Activated B cell treated with CpG ODN at 0.5 μM for 24 hours (primary cell): ENCODE measurements around the gene PRUNE2. TPM values are rescaled to one million over a fixed set of nuclear protein-coding genes. Genes with fewer than 3 reads are reported as not detected.

Source experiments
- ATAC-seq: fragments of 200-7000 bp; cut with Tn5 transposase; one replicate; pipeline ENCODE4 v1.10.0; 2021; ENCODE audit warnings: low read depth, mild to moderate bottlenecking, moderate library complexity
- CTCF ChIA-PET: fragments of 350-600 bp; sonication (Branson Sonifier 250); formaldehyde crosslinking; loops from one replicate; lab custom pipeline; 2021; ENCODE audit warnings: antibody characterized with exemption; lab: Charles Lee
- POLR2A ChIA-PET: fragments of 350-600 bp; sonication (Branson Sonifier 250); formaldehyde crosslinking; loops from one replicate; lab custom pipeline; 2021; ENCODE audit warnings: antibody characterized with exemption; lab: Charles Lee
- DNase-seq: peaks from one replicate; pipeline ENCODE4 v3.0.0; 2022
- H3K27ac Mint-ChIP-seq: one replicate; pipeline ENCODE4 v1.8.0; 2020; ENCODE audit warnings: mixed read lengths
- H3K27me3 Mint-ChIP-seq: one replicate; pipeline ENCODE4 v1.8.0; 2021; ENCODE audit warnings: mixed read lengths
- H3K36me3 Mint-ChIP-seq: one replicate; pipeline ENCODE4 v1.8.0; 2021; ENCODE audit warnings: low read depth, mixed read lengths
- H3K4me1 Mint-ChIP-seq: one replicate; pipeline ENCODE4 v1.8.0; 2021; ENCODE audit warnings: mixed read lengths
- H3K4me3 Mint-ChIP-seq: one replicate; pipeline ENCODE4 v1.8.0; 2020; ENCODE audit warnings: mild to moderate bottlenecking, mixed read lengths
- H3K9me3 Mint-ChIP-seq: one replicate; pipeline ENCODE4 v1.8.0; 2020; ENCODE audit warnings: mixed read lengths
- CTCF ChIP-seq: fragments of 200-600 bp; IDR thresholded peaks from one replicate; pipeline ENCODE4 v1.8.0; 2022; ENCODE audit warnings: antibody characterized with exemption, mild to moderate bottlenecking
- intact Hi-C: fragments of 100-400 bp; cut with micrococcal nuclease; formaldehyde crosslinking; loops from one replicate; pipeline ENCODE4 v1.15.1; 2024
- total RNA-seq: library from RNA; stranded (reverse); gene quantifications from 2 replicates; pipeline ENCODE4 v1.2.3, GENCODE V29; 2022

The PRUNE2 gene
- total RNA-seq, 1 donor from 2014 or later: not detected

- Mint-ChIP-seq H3K9me3 (peaks cover 2% of the 10 kb centered on the region), H3K4me1 (no peaks in the 10 kb centered on the region), H3K27ac (no peak overlapping the region), H3K4me3 (no peak overlapping the region), H3K36me3 (no peaks in the 10 kb centered on the region), H3K27me3 (no peaks in the 10 kb centered on the region)
- DNase-seq (no peak), ATAC-seq (no peak)
- ChIA-PET CTCF (no interaction called here), POLR2A (no interaction called here)
- TF ChIP-seq CTCF: no peak
- intact Hi-C loops: no loop called here
Measured at GRCh38 chr9:76921165-76921564, 15.3 kb upstream of the PRUNE2 start.

- ChIA-PET POLR2A (no interaction called here), CTCF (no interaction called here)
- H3K4me3 Mint-ChIP-seq: no peak overlapping the region
- no peak overlapping the region for H3K27ac Mint-ChIP-seq
- ATAC-seq (no peak), DNase-seq (no peak)
- intact Hi-C loops: no loop called here
- no peaks in the 10 kb centered on the region for H3K36me3 Mint-ChIP-seq
- no peak for TF ChIP-seq CTCF
- H3K4me1 Mint-ChIP-seq: no peaks in the 10 kb centered on the region
- no peaks in the 10 kb centered on the region for H3K9me3 Mint-ChIP-seq
- H3K27me3 Mint-ChIP-seq: peaks cover 11% of the 10 kb centered on the region
Measured at GRCh38 chr9:76917299-76917698, 11.4 kb upstream of the PRUNE2 start.

GRCh38 chr9:76916231-76916630 lies 10.3 kb upstream of the PRUNE2 start:
- CTCF ChIA-PET: no interaction called here
- no peaks in the 10 kb centered on the region for H3K9me3 Mint-ChIP-seq
- H3K36me3 Mint-ChIP-seq: no peaks in the 10 kb centered on the region
- peaks cover 11% of the 10 kb centered on the region for H3K27me3 Mint-ChIP-seq
- POLR2A ChIA-PET: no interaction called here
- ATAC-seq: no peak
- no peak for TF ChIP-seq CTCF
- H3K4me3 Mint-ChIP-seq: no peak overlapping the region
- H3K4me1 Mint-ChIP-seq: no peaks in the 10 kb centered on the region
- intact Hi-C loops: no loop called here
- H3K27ac Mint-ChIP-seq: no peak overlapping the region
- DNase-seq: no peak

GRCh38 chr9:76913467-76913866 lies 7.6 kb upstream of the PRUNE2 start:
- Mint-ChIP-seq H3K9me3 (no peaks in the 10 kb centered on the region), H3K27ac (no peak overlapping the region), H3K4me1 (no peaks in the 10 kb centered on the region), H3K36me3 (no peaks in the 10 kb centered on the region), H3K4me3 (no peak overlapping the region), H3K27me3 (peaks cover 23% of the 10 kb centered on the region)
- DNase-seq (no peak), ATAC-seq (no peak)
- intact Hi-C loops: no loop called here
- ChIA-PET CTCF (no interaction called here), POLR2A (no interaction called here)
- TF ChIP-seq CTCF: no peak

GRCh38 chr9:76912636-76913275 lies 6.8 kb upstream of the PRUNE2 start:
- intact Hi-C loops: no loop called here
- no peak overlapping the region for H3K4me3 Mint-ChIP-seq
- H3K4me1 Mint-ChIP-seq: no peaks in the 10 kb centered on the region
- no peak for TF ChIP-seq CTCF
- no peak for DNase-seq
- peaks cover 29% of the 10 kb centered on the region for H3K27me3 Mint-ChIP-seq
- ATAC-seq: no peak
- POLR2A ChIA-PET: no interaction called here
- no peaks in the 10 kb centered on the region for H3K9me3 Mint-ChIP-seq
- no peak overlapping the region for H3K27ac Mint-ChIP-seq
- CTCF ChIA-PET: no interaction called here
- no peaks in the 10 kb centered on the region for H3K36me3 Mint-ChIP-seq
